Neuronal stem cell (in vitro differentiated cells): Measurements from ENCODE around the gene PRIMA1.

ENCODE experiments used
- DNase-seq: peaks from one replicate; pipeline ENCODE4 v3.0.0-alpha.2; 2013; ENCODE audit warnings: low spot score
- H2AFZ ChIP-seq: one replicate; pipeline ENCODE4 v1.6.1; 2013; ENCODE audit warnings: mild to moderate bottlenecking, low read length, inconsistent platforms
- H2AK5ac ChIP-seq: 2 replicates; pipeline ENCODE4 v1.6.1; 2013; ENCODE audit warnings: low read depth, mild to moderate bottlenecking, inconsistent platforms, low read length, moderate library complexity, mixed read lengths
- H2BK120ac ChIP-seq: 2 replicates; pipeline ENCODE4 v1.6.1; 2013; ENCODE audit warnings: low read depth, mild to moderate bottlenecking, inconsistent platforms, low read length, moderate library complexity, mixed read lengths
- H2BK12ac ChIP-seq: one replicate; pipeline ENCODE4 v1.6.1; 2013; ENCODE audit warnings: low read length, inconsistent platforms
- H2BK15ac ChIP-seq: 2 replicates; pipeline ENCODE4 v1.6.1; 2013; ENCODE audit warnings: mild to moderate bottlenecking, low read length, inconsistent platforms, mixed read lengths
- H2BK5ac ChIP-seq: one replicate; pipeline ENCODE4 v1.6.1; 2013; ENCODE audit warnings: inconsistent platforms, mild to moderate bottlenecking, low read length, moderate library complexity
- H3K14ac ChIP-seq: one replicate; pipeline ENCODE4 v1.6.1; 2013; ENCODE audit warnings: low read length, inconsistent platforms
- H3K18ac ChIP-seq: 2 replicates; pipeline ENCODE4 v1.6.1; 2013; ENCODE audit warnings: low read length, inconsistent platforms
- H3K23ac ChIP-seq: 2 replicates; pipeline ENCODE4 v1.6.1; 2013; ENCODE audit warnings: low read depth, mild to moderate bottlenecking, mixed read lengths, low read length, inconsistent platforms; ENCODE audit not compliant: poor library complexity
- H3K27ac ChIP-seq: replicated peaks from 3 replicates; pipeline ENCODE4 v1.5.1; 2013; ENCODE audit warnings: low read length, inconsistent platforms
- H3K27me3 ChIP-seq, 3 experiments: 2 replicates each; pipeline ENCODE4 v1.6.1; 2013; ENCODE audit warnings: low read length in 3 of 3, mild to moderate bottlenecking in 2 of 3, inconsistent platforms in 1 of 3, low read depth in 1 of 3, mixed read lengths in 1 of 3, moderate library complexity in 1 of 3; ENCODE audit not compliant: control insufficient read depth in 3 of 3, insufficient read depth in 3 of 3
- H3K36me3 ChIP-seq, 2 donors: replicated peaks in 1 of 2; 2 replicates each; pipeline ENCODE4 v1.6.1; 2013; ENCODE audit warnings: low read length in 2 of 2; ENCODE audit not compliant: control insufficient read depth in 2 of 2, insufficient read depth in 2 of 2
- H3K4ac ChIP-seq: 2 replicates; pipeline ENCODE4 v1.6.1; 2013; ENCODE audit warnings: inconsistent platforms, mild to moderate bottlenecking, low read length, moderate library complexity
- H3K4me1 ChIP-seq, 2 donors: 1 replicate in 1 of 2; 2 replicates in 1 of 2; pipeline ENCODE4 v1.6.1; 2013; ENCODE audit warnings: low read length in 2 of 2, low read depth in 1 of 2; ENCODE audit not compliant: control insufficient read depth in 2 of 2, insufficient read depth in 1 of 2
- H3K4me2 ChIP-seq: one replicate; pipeline ENCODE4 v1.6.1; 2013; ENCODE audit warnings: mild to moderate bottlenecking, low read length, inconsistent platforms; ENCODE audit not compliant: insufficient read depth, poor library complexity, severe bottlenecking
- H3K4me3 ChIP-seq, 2 donors: 2 replicates each; pipeline ENCODE4 v1.5.1; 2013; ENCODE audit warnings: low read length in 2 of 2, mild to moderate bottlenecking in 2 of 2, inconsistent platforms in 1 of 2, moderate library complexity in 1 of 2
- H3K79me1 ChIP-seq: one replicate; pipeline ENCODE4 v1.6.1; 2013; ENCODE audit warnings: low read depth, mild to moderate bottlenecking, inconsistent platforms, low read length, moderate library complexity
- H3K9ac ChIP-seq: one replicate; pipeline ENCODE4 v1.6.1; 2013; ENCODE audit warnings: mild to moderate bottlenecking, low read depth, low read length, inconsistent platforms; ENCODE audit not compliant: poor library complexity
- H3K9me3 ChIP-seq, 2 donors: replicated peaks in 1 of 2; 2 replicates each; pipeline versions ENCODE3 to v1.6.1; 2013; ENCODE audit warnings: low read length in 2 of 2, mild to moderate bottlenecking in 2 of 2, inconsistent platforms in 1 of 2, low read depth in 1 of 2, mixed read lengths in 1 of 2, moderate library complexity in 1 of 2; ENCODE audit not compliant: control insufficient read depth in 2 of 2, insufficient read depth in 1 of 2
- H4K8ac ChIP-seq: one replicate; pipeline ENCODE4 v1.6.1; 2013; ENCODE audit warnings: low read depth, mild to moderate bottlenecking, inconsistent platforms, low read length, moderate library complexity
- H4K91ac ChIP-seq: one replicate; pipeline ENCODE4 v1.6.1; 2013; ENCODE audit warnings: low read length, low read depth, mild to moderate bottlenecking, inconsistent platforms; ENCODE audit not compliant: poor library complexity
- WGBS, 2 donors: extraction: QIAGEN DNeasy Blood & Tissue Kit; methylation state at CpG; one replicate each; pipeline ENCODE4 v1.1.7; 2013; ENCODE audit warnings: missing lambda C conversion rate in 2 of 2, mixed read lengths in 1 of 2; ENCODE audit not compliant: insufficient read length in 2 of 2, insufficient replicate concordance in 1 of 2; ENCODE audit errors: extremely low coverage in 2 of 2; 5-methylcytosine and 5-hydroxymethylcytosine counted together

The PRIMA1 gene

GRCh38 chr14:93707475-93707874 is 80.8 kb downstream of the PRIMA1 start:
- no peak overlapping the region for H3K27ac ChIP-seq
- H3K4ac ChIP-seq: no peak overlapping the region
- H3K4me3 ChIP-seq: no peak overlapping the region
- no peak overlapping the region for H3K14ac ChIP-seq
- H4K91ac ChIP-seq: no peak overlapping the region
- H3K79me1 ChIP-seq: no peaks in the 10 kb centered on the region
- H2BK12ac ChIP-seq: no peak overlapping the region
- peaks cover 0 to 9% of the 10 kb centered on the region in 2 donors for H3K4me1 ChIP-seq
- H3K9me3 ChIP-seq: no peaks in the 10 kb centered on the region
- H2BK5ac ChIP-seq: no peak overlapping the region
- no peak overlapping the region for H4K8ac ChIP-seq
- H3K36me3 ChIP-seq: no peaks in the 10 kb centered on the region
- peaks cover 0 to 10% (median 0%) of the 10 kb centered on the region in 3 experiments for H3K27me3 ChIP-seq
- DNase-seq: no peak
- no peak overlapping the region for H3K4me2 ChIP-seq
- H2AK5ac ChIP-seq: no peak overlapping the region
- H3K18ac ChIP-seq: no peak overlapping the region
- H3K9ac ChIP-seq: no peak overlapping the region
- WGBS, 2 donors: no CpG with 5 or more reads among the region's 3 CpGs
- no peak overlapping the region for H2BK15ac ChIP-seq
- H2AFZ ChIP-seq: no peak overlapping the region
- H2BK120ac ChIP-seq: no peak overlapping the region
- no peak overlapping the region for H3K23ac ChIP-seq

DNA sequence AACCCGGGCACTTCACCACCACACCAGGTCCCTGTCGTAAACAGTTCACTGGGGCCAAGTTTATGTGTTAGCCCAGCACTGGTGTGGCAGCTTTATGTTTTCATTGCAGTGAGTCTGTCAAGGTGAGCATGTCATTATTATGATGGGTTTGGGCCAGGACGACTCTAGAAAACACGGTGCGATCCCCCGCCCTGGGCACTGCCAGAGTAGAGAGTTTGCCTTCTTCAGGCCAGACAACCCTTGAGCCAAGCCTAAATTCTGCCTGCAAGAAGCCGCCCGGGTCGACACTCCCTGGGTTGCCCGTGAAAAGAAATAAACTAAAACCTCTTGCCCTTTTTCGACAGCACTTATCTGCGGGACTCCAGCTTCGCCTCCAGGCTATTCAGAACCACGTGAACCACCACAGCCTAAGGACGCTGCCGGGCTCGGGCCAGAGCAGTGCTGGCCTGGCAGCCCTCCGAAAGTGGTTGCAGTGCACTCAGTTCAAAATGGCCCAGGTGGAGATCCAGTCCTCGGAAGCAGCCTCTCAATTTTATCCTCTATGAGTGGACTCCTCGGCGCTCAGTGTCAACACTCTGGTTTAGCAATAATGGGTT is 81.8 kb downstream of the PRIMA1 start:
- H2BK5ac ChIP-seq: no peak overlapping the region
- peaks cover 0 to 10% (median 0%) of the 10 kb centered on the region in 3 experiments for H3K27me3 ChIP-seq
- no peak overlapping the region for H2BK15ac ChIP-seq
- H2BK12ac ChIP-seq: no peak overlapping the region
- no peak overlapping the region for H3K27ac ChIP-seq
- no peak overlapping the region for H3K4me2 ChIP-seq
- H4K91ac ChIP-seq: no peak overlapping the region
- H3K4me3 ChIP-seq: no peak overlapping the region
- H2AK5ac ChIP-seq: no peak overlapping the region
- WGBS, 2 donors: no CpG with 5 or more reads among the region's 21 CpGs
- H3K4ac ChIP-seq: no peak overlapping the region
- H3K9me3 ChIP-seq: no peaks in the 10 kb centered on the region
- H3K23ac ChIP-seq: no peak overlapping the region
- no peaks in the 10 kb centered on the region for H3K79me1 ChIP-seq
- no peak overlapping the region for H2BK120ac ChIP-seq
- H3K36me3 ChIP-seq: no peaks in the 10 kb centered on the region
- H3K4me1 ChIP-seq: peaks cover 0 to 5% of the 10 kb centered on the region in 2 donors
- no peak overlapping the region for H3K14ac ChIP-seq
- H2AFZ ChIP-seq: no peak overlapping the region
- DNase-seq: no peak
- H4K8ac ChIP-seq: no peak overlapping the region
- H3K18ac ChIP-seq: no peak overlapping the region
- no peak overlapping the region for H3K9ac ChIP-seq

GRCh38 chr14:93705513-93706156 is 82.7 kb downstream of the PRIMA1 start:
- Histone ChIP-seq H2BK5ac (no peak overlapping the region), H3K4me1 (peaks cover 0 to 5% of the 10 kb centered on the region in 2 donors), H3K9me3 (no peaks in the 10 kb centered on the region), H4K8ac (no peak overlapping the region), H3K23ac (no peak overlapping the region), H2BK12ac (no peak overlapping the region), H2BK120ac (no peak overlapping the region), H2BK15ac (no peak overlapping the region), H3K4me3 (no peak overlapping the region), H3K4ac (no peak overlapping the region), H3K14ac (no peak overlapping the region), H3K4me2 (no peak overlapping the region), H4K91ac (no peak overlapping the region), H3K27me3 (peaks cover 0 to 10% (median 0%) of the 10 kb centered on the region in 3 experiments), H2AFZ (no peak overlapping the region), H3K9ac (no peak overlapping the region), H2AK5ac (no peak overlapping the region), H3K27ac (no peak overlapping the region), H3K18ac (no peak overlapping the region), H3K79me1 (no peaks in the 10 kb centered on the region), H3K36me3 (no peaks in the 10 kb centered on the region)
- no CpG with 5 or more reads among the region's 15 CpGs for whole genome bisulfite sequencing, 2 donors
- DNase-seq: no peak

GRCh38 chr14:93703941-93704340 is 84.3 kb downstream of the PRIMA1 start:
- no peak overlapping the region for H3K9ac ChIP-seq
- no peak for DNase-seq

More at GRCh38 chr14:93703941-93704340, 84.3 kb downstream of the PRIMA1 start:
- H2AK5ac ChIP-seq: no peak overlapping the region
- no peak overlapping the region for H2BK5ac ChIP-seq
- no peak overlapping the region for H3K14ac ChIP-seq
- no peak overlapping the region for H2AFZ ChIP-seq
- H2BK15ac ChIP-seq: no peak overlapping the region
- H4K91ac ChIP-seq: no peak overlapping the region
- H3K4me2 ChIP-seq: no peak overlapping the region
- no peak overlapping the region for H3K27ac ChIP-seq
- H2BK12ac ChIP-seq: no peak overlapping the region
- no CpG with 5 or more reads among the region's 6 CpGs for WGBS, 2 donors
- no peak overlapping the region for H2BK120ac ChIP-seq
- H3K79me1 ChIP-seq: no peaks in the 10 kb centered on the region
- no peak overlapping the region for H3K4ac ChIP-seq
- H3K36me3 ChIP-seq: no peaks in the 10 kb centered on the region
- H3K27me3 ChIP-seq: peaks cover 0 to 10% (median 0%) of the 10 kb centered on the region in 3 experiments
- peak overlapping the region; percentile 24 for H3K18ac ChIP-seq
- no peak overlapping the region for H3K23ac ChIP-seq
- no peaks in the 10 kb centered on the region for H3K9me3 ChIP-seq
- H3K4me3 ChIP-seq: no peak overlapping the region
- no peak overlapping the region for H4K8ac ChIP-seq
- peaks cover 0 to 3% of the 10 kb centered on the region in 2 donors for H3K4me1 ChIP-seq
